PC-9 (cell line): ENCODE measurements around the gene MAPT. TPM values are rescaled to one million over a fixed set of nuclear protein-coding genes. Genes with fewer than 3 reads are reported as not detected.

ENCODE experiments used
- BruUV-seq: library from RNA; stranded (reverse); fragments of 400-500 nt; replicated peaks from 2 replicates; lab custom pipeline; 2021; lab: Mats Ljungman, UMichigan
- CTCF ChIA-PET: fragments of 300-600 bp; sonication (Branson Sonifier 250); formaldehyde crosslinking; loops from one replicate; lab custom pipeline; 2022; ENCODE audit warnings: antibody characterized with exemption; lab: Charles Lee
- POLR2A ChIA-PET: fragments of 300-600 bp; sonication (Branson Sonifier 250); formaldehyde crosslinking; loops from one replicate; lab custom pipeline; 2022; ENCODE audit warnings: antibody characterized with exemption; ENCODE audit not compliant: unreplicated experiment; lab: Charles Lee
- DNase-seq, 2 experiments: peaks; one replicate each; pipeline versions ENCODE4 v3.0.0 to v3.0.0-alpha.2; 2015 to 2022; ENCODE audit warnings: mixed read lengths in 1 of 2
- H2AFZ ChIP-seq: fragments of 200-600 bp; sonication (generic); 2 replicates; pipeline ENCODE4 v1.8.1; 2017; ENCODE audit warnings: antibody characterized with exemption
- H3F3A ChIP-seq: fragments of 200-600 bp; sonication (generic); 2 replicates; pipeline ENCODE4 v1.8.1; 2017; ENCODE audit warnings: antibody characterized with exemption, mild to moderate bottlenecking, low read depth; ENCODE audit not compliant: insufficient read depth
- H3K27ac ChIP-seq: fragments of 200-600 bp; sonication (generic); 2 replicates; pipeline ENCODE4 v1.6.1; 2016; ENCODE audit warnings: mixed run types
- H3K27me3 ChIP-seq: fragments of 200-600 bp; sonication (generic); 2 replicates; pipeline ENCODE4 v1.6.1; 2016; ENCODE audit warnings: low read depth, mixed run types; ENCODE audit not compliant: insufficient read depth
- H3K36me3 ChIP-seq: fragments of 200-600 bp; sonication (generic); 2 replicates; pipeline ENCODE4 v1.6.1; 2016; ENCODE audit warnings: low read depth, mixed run types
- H3K4me1 ChIP-seq: fragments of 200-600 bp; sonication (generic); replicated peaks from 2 replicates; pipeline ENCODE4 v1.6.1; 2016; ENCODE audit warnings: mixed run types; ENCODE audit not compliant: insufficient read depth
- H3K4me2 ChIP-seq: fragments of 200-600 bp; sonication (generic); 2 replicates; pipeline ENCODE4 v1.6.1; 2017; ENCODE audit warnings: mixed run types
- H3K4me3 ChIP-seq: fragments of 200-600 bp; sonication (generic); 2 replicates; pipeline ENCODE4 v1.6.1; 2016; ENCODE audit warnings: mixed run types
- H3K79me2 ChIP-seq: fragments of 200-600 bp; sonication (generic); 2 replicates; pipeline ENCODE4 v1.6.1; 2017; ENCODE audit warnings: low read depth, mixed run types
- H3K9me2 ChIP-seq: fragments of 200-600 bp; sonication (generic); 2 replicates; pipeline ENCODE4 v1.8.1; 2017; ENCODE audit warnings: mild to moderate bottlenecking; ENCODE audit not compliant: insufficient read depth
- H3K9me3 ChIP-seq: fragments of 200-600 bp; sonication (generic); 2 replicates; pipeline ENCODE4 v1.8.1; 2016; ENCODE audit warnings: low read depth; ENCODE audit not compliant: insufficient read depth
- H4K20me1 ChIP-seq: fragments of 200-600 bp; sonication (generic); 2 replicates; pipeline ENCODE4 v1.8.1; 2017; ENCODE audit not compliant: insufficient read depth
- EZH2 ChIP-seq: fragments of 200-600 bp; sonication (generic); IDR thresholded peaks from 2 replicates; pipeline ENCODE4 v1.8.0; 2017; ENCODE audit warnings: antibody characterized with exemption, low read depth
- intact Hi-C: fragments of 100-400 bp; cut with micrococcal nuclease; formaldehyde crosslinking; loops from one replicate; pipeline ENCODE4 v1.10.0; 2022; ENCODE audit not compliant: unreplicated experiment
- total RNA-seq: library from RNA; stranded (reverse); gene quantifications from 2 replicates; pipeline ENCODE4 v1.2.3, GENCODE V29; 2021
- TF ChIP-seq, protein P1 (sequence below): fragments of 200-600 bp; sonication (generic); conservative IDR thresholded peaks from 2 replicates; pipeline ENCODE4 v1.6.1; 2017; ENCODE audit warnings: mixed run types, antibody characterized with exemption, mild to moderate bottlenecking, moderate library complexity

The MAPT gene
- total RNA-seq, 1 experiment from 2014 or later, result 0.85 TPM

GRCh38 chr17:45931677-45932076, 37.3 kb downstream of the MAPT start:
- no peak for TF ChIP-seq EZH2
- TF ChIP-seq, protein P1, sequence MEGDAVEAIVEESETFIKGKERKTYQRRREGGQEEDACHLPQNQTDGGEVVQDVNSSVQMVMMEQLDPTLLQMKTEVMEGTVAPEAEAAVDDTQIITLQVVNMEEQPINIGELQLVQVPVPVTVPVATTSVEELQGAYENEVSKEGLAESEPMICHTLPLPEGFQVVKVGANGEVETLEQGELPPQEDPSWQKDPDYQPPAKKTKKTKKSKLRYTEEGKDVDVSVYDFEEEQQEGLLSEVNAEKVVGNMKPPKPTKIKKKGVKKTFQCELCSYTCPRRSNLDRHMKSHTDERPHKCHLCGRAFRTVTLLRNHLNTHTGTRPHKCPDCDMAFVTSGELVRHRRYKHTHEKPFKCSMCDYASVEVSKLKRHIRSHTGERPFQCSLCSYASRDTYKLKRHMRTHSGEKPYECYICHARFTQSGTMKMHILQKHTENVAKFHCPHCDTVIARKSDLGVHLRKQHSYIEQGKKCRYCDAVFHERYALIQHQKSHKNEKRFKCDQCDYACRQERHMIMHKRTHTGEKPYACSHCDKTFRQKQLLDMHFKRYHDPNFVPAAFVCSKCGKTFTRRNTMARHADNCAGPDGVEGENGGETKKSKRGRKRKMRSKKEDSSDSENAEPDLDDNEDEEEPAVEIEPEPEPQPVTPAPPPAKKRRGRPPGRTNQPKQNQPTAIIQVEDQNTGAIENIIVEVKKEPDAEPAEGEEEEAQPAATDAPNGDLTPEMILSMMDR, result no peak
- Histone ChIP-seq H3K79me2 (no peaks in the 10 kb centered on the region), H3K27me3 (peaks cover 27% of the 10 kb centered on the region), H3K4me1 (no peaks in the 10 kb centered on the region), H2AFZ (no peak overlapping the region), H3K4me2 (no peak overlapping the region), H3K9me3 (no peaks in the 10 kb centered on the region), H3F3A (no peaks in the 10 kb centered on the region), H3K27ac (no peak overlapping the region), H3K9me2 (no peaks in the 10 kb centered on the region), H3K36me3 (no peaks in the 10 kb centered on the region), H3K4me3 (no peak overlapping the region), H4K20me1 (no peaks in the 10 kb centered on the region)
- POLR2A ChIA-PET, result no interaction called here
- CTCF ChIA-PET, result interaction anchor here (0.6 kb wide), 1 partner anchor 188 kb away, joined by 3 read pairs; no protein-coding TSS in a partner anchor
- intact Hi-C loops, result no loop called here
- DNase-seq, result no peak
- no TSS peak for BruUV-seq

- no peak overlapping the region for H2AFZ ChIP-seq
- H3K27me3 ChIP-seq, result peaks cover 53% of the 10 kb centered on the region
- no peak overlapping the region for H3K27ac ChIP-seq
- no peaks in the 10 kb centered on the region for H3K4me1 ChIP-seq
- no peak for DNase-seq
- no peaks in the 10 kb centered on the region for H3K36me3 ChIP-seq
- H3K79me2 ChIP-seq, result no peaks in the 10 kb centered on the region
- no peaks in the 10 kb centered on the region for H3K9me3 ChIP-seq
- no peaks in the 10 kb centered on the region for H3K9me2 ChIP-seq
- CTCF ChIA-PET, result no interaction called here
- POLR2A ChIA-PET, result no interaction called here
- intact Hi-C loops, result no loop called here
- H3K4me3 ChIP-seq, result no peak overlapping the region
- TF ChIP-seq, protein P1, result no peak
- no peak for TF ChIP-seq EZH2
- no TSS peak for BruUV-seq
- H4K20me1 ChIP-seq, result no peaks in the 10 kb centered on the region
- no peaks in the 10 kb centered on the region for H3F3A ChIP-seq
- H3K4me2 ChIP-seq, result no peak overlapping the region
Measured at GRCh38 chr17:45934044-45934979, 40.0 kb downstream of the MAPT start.

DNA sequence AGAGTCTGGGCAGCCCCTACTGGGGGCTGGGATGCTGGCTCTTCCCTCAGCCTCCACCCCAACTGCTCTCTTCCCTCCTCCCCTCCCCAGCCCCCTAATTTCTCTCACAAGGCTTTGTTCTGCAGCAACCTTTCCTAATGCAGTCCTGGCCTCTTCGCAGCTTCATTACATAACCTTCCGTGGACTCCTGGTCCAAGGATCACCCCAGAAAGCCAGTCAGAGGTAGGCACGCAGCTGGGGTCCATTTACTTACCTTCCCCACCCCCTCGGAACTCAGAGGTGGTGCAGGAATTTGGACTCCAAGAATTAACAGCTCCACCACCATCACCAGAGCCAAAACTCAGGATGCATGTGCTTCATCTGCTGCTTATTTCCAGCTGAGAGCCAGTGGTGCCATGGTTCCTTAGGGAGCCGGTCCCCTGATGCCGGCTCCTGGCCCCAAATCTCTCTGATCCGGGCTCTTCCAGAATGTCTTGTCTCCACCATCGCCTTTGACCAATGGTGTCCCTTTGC, 40.9 kb downstream of the MAPT start:
- CTCF ChIA-PET, result no interaction called here

More for the DNA sequence above, 40.9 kb downstream of the MAPT start:
- H3F3A ChIP-seq, result no peaks in the 10 kb centered on the region
- no TSS peak for BruUV-seq
- intact Hi-C loops, result no loop called here
- peaks cover 63% of the 10 kb centered on the region for H3K27me3 ChIP-seq
- POLR2A ChIA-PET, result no interaction called here
- no peaks in the 10 kb centered on the region for H3K79me2 ChIP-seq
- H2AFZ ChIP-seq, result no peak overlapping the region
- H3K27ac ChIP-seq, result no peak overlapping the region
- no peaks in the 10 kb centered on the region for H3K9me3 ChIP-seq
- H3K4me1 ChIP-seq, result no peaks in the 10 kb centered on the region
- no peak for DNase-seq
- no peak overlapping the region for H3K4me2 ChIP-seq
- no peak for TF ChIP-seq EZH2
- TF ChIP-seq, protein P1, result no peak
- no peaks in the 10 kb centered on the region for H3K9me2 ChIP-seq
- H3K36me3 ChIP-seq, result no peaks in the 10 kb centered on the region
- H4K20me1 ChIP-seq, result no peaks in the 10 kb centered on the region
- H3K4me3 ChIP-seq, result no peak overlapping the region
